RWPE2 (cell line): ENCODE results near the gene HEBP1.

Experiments
- ATAC-seq: fragments of 200-7000 bp; cut with Tn5 transposase; 3 replicates; pipeline ENCODE4 v1.9.1; 2021; ENCODE audit warnings: low read depth
- DNase-seq: peaks from one replicate; pipeline ENCODE4 v3.0.0-alpha.2; 2020; ENCODE audit warnings: low spot score
- H3K27ac ChIP-seq: fragments of 450-650 bp; 2 replicates; pipeline ENCODE4 v1.5.1; 2017; ENCODE audit warnings: mild to moderate bottlenecking; ENCODE audit not compliant: poor library complexity, severe bottlenecking
- H3K27me3 ChIP-seq: fragments of 250-450 bp; sonication (Bioruptor Pico); 2 replicates; pipeline ENCODE4 v1.5.1; 2021; ENCODE audit warnings: mild to moderate bottlenecking, moderate library complexity; ENCODE audit not compliant: insufficient read depth, poor library complexity, severe bottlenecking
- H3K36me3 ChIP-seq: fragments of 250-450 bp; sonication (Bioruptor Pico); 2 replicates; pipeline ENCODE4 v1.5.1; 2020; ENCODE audit warnings: low read depth, mild to moderate bottlenecking, moderate library complexity
- H3K4me1 ChIP-seq: fragments of 250-450 bp; sonication (Bioruptor Pico); 2 replicates; pipeline ENCODE4 v1.5.1; 2021; ENCODE audit warnings: mild to moderate bottlenecking, moderate library complexity; ENCODE audit not compliant: insufficient read depth, poor library complexity, severe bottlenecking
- H3K4me3 ChIP-seq: fragments of 250-450 bp; sonication (Bioruptor Pico); 2 replicates; pipeline ENCODE4 v1.5.1; 2021; ENCODE audit warnings: mild to moderate bottlenecking, moderate library complexity; ENCODE audit not compliant: severe bottlenecking
- H3K9me3 ChIP-seq: fragments of 250-450 bp; sonication (Bioruptor Pico); 2 replicates; pipeline ENCODE4 v1.5.1; 2021; ENCODE audit warnings: mild to moderate bottlenecking, moderate library complexity; ENCODE audit not compliant: severe bottlenecking
- CTCF ChIP-seq: fragments of 450-650 bp; IDR thresholded peaks from one replicate; pipeline ENCODE4 v1.5.1; 2017; ENCODE audit warnings: mild to moderate bottlenecking, moderate library complexity; ENCODE audit not compliant: poor library complexity, severe bottlenecking

Gene HEBP1

DNA sequence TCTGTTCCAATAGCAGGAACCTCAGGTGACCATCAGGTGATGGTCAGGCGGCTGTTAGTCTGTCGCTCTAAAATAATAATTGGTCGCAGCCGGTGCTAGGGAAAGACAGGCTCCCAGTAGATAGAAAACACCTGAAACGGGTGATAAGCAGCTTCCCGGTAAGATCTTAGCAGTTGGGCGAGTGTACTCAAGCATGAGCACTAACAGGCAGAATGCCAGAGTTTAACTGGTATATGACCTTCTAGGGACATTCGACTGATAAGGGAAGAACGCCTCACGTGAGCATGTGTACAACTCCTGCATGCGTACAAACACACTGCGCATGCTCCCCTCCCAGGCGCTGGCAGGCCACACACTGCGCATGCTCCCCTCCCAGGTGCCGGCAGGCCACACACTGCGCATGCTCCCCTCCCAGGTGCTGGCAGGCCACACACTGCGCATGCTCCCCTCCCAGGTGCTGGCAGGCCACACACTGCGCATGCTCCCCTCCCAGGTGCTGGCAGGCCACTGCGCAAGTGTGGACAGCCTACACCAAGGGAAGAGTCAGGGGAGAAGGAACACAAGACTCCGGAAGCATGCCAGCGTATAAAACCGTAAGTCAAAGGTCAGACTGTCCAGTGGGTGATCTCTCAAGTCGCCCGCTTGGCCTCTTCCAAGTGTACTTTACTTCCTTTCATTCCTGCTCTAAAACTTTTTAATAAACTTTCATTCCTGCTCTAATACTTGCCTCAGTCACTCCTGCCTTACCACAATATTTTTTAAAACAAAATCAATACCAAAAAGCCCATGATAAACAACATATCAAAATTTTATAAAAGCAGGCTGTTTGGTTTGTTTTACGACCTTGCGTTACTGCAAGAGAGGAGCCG is 72.6 kb downstream of the HEBP1 start:
- peak overlapping the region; percentile 42 for H3K4me3 ChIP-seq
- H3K9me3 ChIP-seq, result no peaks in the 10 kb centered on the region
- H3K4me1 ChIP-seq, result peaks cover 5% of the 10 kb centered on the region
- H3K27ac ChIP-seq, result peak overlapping the region; percentile 57
- ATAC-seq, result peak; percentile 79
- no peaks in the 10 kb centered on the region for H3K36me3 ChIP-seq
- TF ChIP-seq CTCF, result no peak
- DNase-seq, result peak; percentile 60
- no peaks in the 10 kb centered on the region for H3K27me3 ChIP-seq

DNA sequence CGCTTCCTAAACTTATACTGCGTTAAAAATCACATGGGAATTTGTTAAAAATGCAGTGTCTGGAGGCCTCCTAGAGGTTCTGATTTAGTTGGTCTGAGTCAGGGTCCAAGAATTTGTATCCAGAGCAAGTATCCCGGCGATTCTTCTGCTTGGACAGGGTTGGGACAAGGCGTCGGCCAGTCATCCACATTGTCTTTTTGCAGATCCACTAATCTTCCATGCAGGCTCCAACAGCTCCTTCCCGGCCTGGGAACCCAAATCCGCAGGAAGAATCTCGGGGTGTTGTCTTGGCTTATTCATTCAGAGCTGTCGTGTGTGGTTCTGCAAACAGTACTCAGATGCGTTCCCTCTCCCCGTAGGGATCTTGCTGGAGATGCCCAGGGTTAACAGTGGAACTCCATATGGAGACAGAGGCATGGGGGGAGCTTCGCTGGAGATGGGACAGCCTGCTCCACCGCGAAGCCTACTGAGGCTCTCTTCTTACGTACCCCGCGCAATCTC is 73.4 kb downstream of the HEBP1 start:
- no peak for DNase-seq
- Histone ChIP-seq H3K4me1 (peaks cover 5% of the 10 kb centered on the region), H3K9me3 (no peaks in the 10 kb centered on the region), H3K4me3 (no peak overlapping the region), H3K27me3 (no peaks in the 10 kb centered on the region), H3K27ac (peak overlapping the region; percentile 57), H3K36me3 (no peaks in the 10 kb centered on the region)
- no peak for TF ChIP-seq CTCF
- ATAC-seq, result peak; percentile 49; the same call in 2 of the 3 replicates

- H3K27ac ChIP-seq, result no peak overlapping the region
- no peak overlapping the region for H3K4me3 ChIP-seq
- DNase-seq (no peak), ATAC-seq (no peak)
- no peaks in the 10 kb centered on the region for H3K9me3 ChIP-seq
- H3K36me3 ChIP-seq, result no peaks in the 10 kb centered on the region
- no peaks in the 10 kb centered on the region for H3K27me3 ChIP-seq
- peaks cover 5% of the 10 kb centered on the region for H3K4me1 ChIP-seq
- no peak for TF ChIP-seq CTCF
Observed at GRCh38 chr12:12925388-12925787, 74.7 kb downstream of the HEBP1 start.
